HepG2 (cell line): ENCODE data around the gene IZUMO4. TPM values are rescaled to one million over a fixed set of nuclear protein-coding genes. Genes with fewer than 3 reads are reported as not detected.

ENCODE experiments used
- ATAC-seq: fragments of 200-7000 bp; cut with Tn5 transposase; 3 replicates; pipeline ENCODE4 v1.9.1; 2020; ENCODE audit warnings: mild to moderate bottlenecking, moderate library complexity
- BruUV-seq: library from RNA; stranded (reverse); fragments of 400-500 nt; replicated peaks from 2 replicates; lab custom pipeline; 2021; lab: Mats Ljungman, UMichigan
- CTCF ChIA-PET: fragments of 300-600 bp; formaldehyde crosslinking; extraction: SDS; loops from one replicate; lab custom pipeline; 2021; ENCODE audit warnings: low total read pairs, inconsistent platforms, low intra/inter-chr PET ratio; lab: Yijun Ruan, JAX
- POLR2A ChIA-PET: fragments of 350-600 bp; sonication (Branson Sonifier 250); formaldehyde crosslinking; loops from one replicate; lab custom pipeline; 2020; ENCODE audit warnings: antibody characterized with exemption, inconsistent platforms; lab: Yijun Ruan, JAX
- DNase-seq: peaks from one replicate; pipeline ENCODE4 v3.0.0-alpha.2; 2015; ENCODE audit warnings: low spot score
- FAIRE-seq: peaks from 3 replicates; lab custom pipeline; 2011; peaks lifted over from hg19 to GRCh38; lab: Jason Lieb, UNC
- H2AFZ ChIP-seq: one replicate; pipeline ENCODE4 v1.6.1; 2011; ENCODE audit warnings: low read length, inconsistent platforms
- H3K27ac ChIP-seq: fragments of 300-600 bp; 3 replicates; pipeline ENCODE4 v1.8.0; 2011; ENCODE audit warnings: mixed run types, mild to moderate bottlenecking, mixed read lengths, low read length, inconsistent platforms; ENCODE audit not compliant: insufficient read depth; ENCODE audit errors: extremely low read length
- H3K27me3 ChIP-seq, 2 experiments: fragments of 200-600 bp in 1 of 2; 2 replicates in 1 of 2; 3 replicates in 1 of 2; pipeline versions ENCODE4 v1.6.0 to v1.8.0; 2011; ENCODE audit warnings: low read length in 2 of 2, mild to moderate bottlenecking in 2 of 2, moderate library complexity in 2 of 2, inconsistent platforms in 1 of 2; ENCODE audit not compliant: insufficient read depth in 2 of 2, control insufficient read depth in 1 of 2
- H3K36me3 ChIP-seq, 2 experiments: fragments of 200-600 bp in 1 of 2; replicated peaks in 1 of 2; 2 replicates in 1 of 2; 3 replicates in 1 of 2; pipeline versions ENCODE4 v1.5.1 to v1.8.0; 2011; ENCODE audit warnings: low read length in 2 of 2, inconsistent platforms in 1 of 2; ENCODE audit not compliant: insufficient read depth in 2 of 2, control insufficient read depth in 1 of 2
- H3K4me1 ChIP-seq: 2 replicates; pipeline ENCODE4 v1.5.1; 2012; ENCODE audit warnings: low read length, inconsistent platforms; ENCODE audit not compliant: insufficient read depth
- H3K4me2 ChIP-seq: 2 replicates; pipeline ENCODE4 v1.6.0; 2011; ENCODE audit warnings: low read depth, low read length, inconsistent platforms
- H3K4me3 ChIP-seq, 3 experiments: fragments of 200-600 bp in 1 of 3; sonication (generic), shearing (Covaris generic) in 1 of 3; replicated peaks in 1 of 3; 2 replicates each; pipeline ENCODE4 v1.5.1; 2011 to 2016; ENCODE audit warnings: low read length in 3 of 3, inconsistent platforms in 2 of 3, low read depth in 2 of 3, mild to moderate bottlenecking in 2 of 3, control low read depth in 1 of 3, mixed read lengths in 1 of 3; ENCODE audit not compliant: insufficient read depth in 1 of 3
- H3K79me2 ChIP-seq: one replicate; pipeline ENCODE4 v1.6.1; 2011; ENCODE audit warnings: low read length, inconsistent platforms; ENCODE audit not compliant: insufficient read depth
- H3K9ac ChIP-seq: 2 replicates; pipeline ENCODE4 v1.6.0; 2011; ENCODE audit warnings: mild to moderate bottlenecking, low read depth, low read length, inconsistent platforms; ENCODE audit not compliant: insufficient read depth
- H3K9me3 ChIP-seq: 2 replicates; pipeline ENCODE4 v1.5.1; 2012; ENCODE audit warnings: mild to moderate bottlenecking, low read length
- H4K20me1 ChIP-seq: 2 replicates; pipeline ENCODE4 v1.6.0; 2011; ENCODE audit warnings: inconsistent platforms, mild to moderate bottlenecking, low read length, moderate library complexity; ENCODE audit not compliant: insufficient read depth
- ATF7-NPFF ChIP-seq: sonication (generic); formaldehyde crosslinking; IDR thresholded peaks from 2 replicates; pipeline ENCODE4 v1.8.1; 2023; ENCODE audit warnings: mild to moderate bottlenecking, low read depth, missing genetic modification reagents, moderate library complexity
- DR1 ChIP-seq: sonication (generic); formaldehyde crosslinking; IDR thresholded peaks from 2 replicates; pipeline ENCODE4 v1.8.0; 2021; ENCODE audit warnings: mild to moderate bottlenecking, missing genetic modification reagents, inconsistent platforms
- GZF1 ChIP-seq: sonication (generic); formaldehyde crosslinking; IDR thresholded peaks from 2 replicates; pipeline ENCODE4 v1.5.1; 2020; ENCODE audit warnings: mild to moderate bottlenecking, missing genetic modification reagents
- KDM5A ChIP-seq: fragments of 200-600 bp; sonication (generic); IDR thresholded peaks from 2 replicates; pipeline ENCODE4 v1.7.0; 2018; ENCODE audit warnings: antibody characterized with exemption, mild to moderate bottlenecking, low read length, borderline replicate concordance
- PHF20 ChIP-seq: sonication (generic); formaldehyde crosslinking; IDR thresholded peaks from 2 replicates; pipeline ENCODE4 v1.5.0; 2020; ENCODE audit warnings: mild to moderate bottlenecking, missing genetic modification reagents
- SCMH1 ChIP-seq: sonication (generic); formaldehyde crosslinking; IDR thresholded peaks from 2 replicates; pipeline ENCODE4 v1.9.0; 2021; ENCODE audit warnings: missing genetic modification reagents, mild to moderate bottlenecking, borderline replicate concordance
- ZFY ChIP-seq: sonication (generic); formaldehyde crosslinking; IDR thresholded peaks from 2 replicates; pipeline ENCODE4 v1.4.0; 2020; ENCODE audit warnings: missing genetic modification reagents
- ZKSCAN8 ChIP-seq: IDR thresholded peaks from 2 replicates; pipeline ENCODE4 v1.6.1; 2016; ENCODE audit warnings: borderline replicate concordance, missing genetic modification reagents, missing compliant biosample characterization
- ZNF20 ChIP-seq: sonication (generic); formaldehyde crosslinking; IDR thresholded peaks from 2 replicates; pipeline ENCODE4 v1.4.0; 2020; ENCODE audit warnings: mild to moderate bottlenecking, moderate library complexity, missing genetic modification reagents
- ZNF550 ChIP-seq: sonication (generic); formaldehyde crosslinking; IDR thresholded peaks from 2 replicates; pipeline ENCODE4 v1.4.0; 2020; ENCODE audit warnings: mild to moderate bottlenecking, missing genetic modification reagents, borderline replicate concordance
- ZNF605 ChIP-seq: sonication (generic); formaldehyde crosslinking; IDR thresholded peaks from 2 replicates; pipeline ENCODE4 v1.8.0; 2022; ENCODE audit warnings: mild to moderate bottlenecking, missing genetic modification reagents
- ZNF629 ChIP-seq: sonication (generic); formaldehyde crosslinking; conservative IDR thresholded peaks from 2 replicates; pipeline ENCODE4 v1.5.0; 2020; ENCODE audit warnings: missing genetic modification reagents
- ZNF652 ChIP-seq: IDR thresholded peaks from 2 replicates; pipeline ENCODE4 v1.6.1; 2016; ENCODE audit warnings: low read depth, borderline replicate concordance
- ZNF737 ChIP-seq: sonication (generic); formaldehyde crosslinking; IDR thresholded peaks from 2 replicates; pipeline ENCODE4 v1.5.0; 2020; ENCODE audit warnings: missing genetic modification reagents, mild to moderate bottlenecking, borderline replicate concordance
- WGBS: methylation state at CpG from one replicate; pipeline ENCODE4 v1.1.6; 2017; ENCODE audit warnings: low lambda C conversion rate; 5-methylcytosine and 5-hydroxymethylcytosine counted together
- in situ Hi-C: cut with HindIII; loops from 2 replicates; pipeline ENCODE4 v1.10.0; 2017; ENCODE audit warnings: low pct_unique_long_range_greater_than_20kb; ENCODE audit not compliant: extremely low pct_ligation_motif_present
- intact Hi-C: fragments of 100-400 bp; cut with micrococcal nuclease; formaldehyde crosslinking; loops from one replicate; pipeline ENCODE4 v1.10.0; 2022; ENCODE audit not compliant: unreplicated experiment
- polyA plus RNA-seq, 8 experiments: library from polyadenylated mRNA; depleted of rRNA in 3 of 8; stranded (reverse) in 7 of 8; unstranded in 1 of 8; fragments of >200 nt; fragmentation: Illumina TruSeq in 4 of 8; extraction: Trizol in 4 of 8; gene quantifications; 2 replicates each; pipeline versions ENCODE4 v1.2.1 to v1.2.3, GENCODE V29; 2011 to 2016; ENCODE audit warnings: low read depth in 4 of 8, missing spikeins in 1 of 8, mixed read lengths in 1 of 8; ENCODE audit not compliant: insufficient read depth in 1 of 8
- total RNA-seq, 5 experiments: library from RNA; depleted of rRNA; stranded (reverse); fragments of >200 nt; fragmentation: Illumina TruSeq; extraction: Trizol; gene quantifications; 2 replicates each; pipeline ENCODE4 v1.2.3, GENCODE V29; 2016; ENCODE audit warnings: low read depth in 1 of 5
- TF ChIP-seq, protein P1 (sequence below): sonication (generic); formaldehyde crosslinking; IDR thresholded peaks from 2 replicates; pipeline ENCODE4 v1.4.0; 2020; ENCODE audit warnings: missing genetic modification reagents, borderline replicate concordance
- TF ChIP-seq, protein P2 (sequence below): sonication (generic); formaldehyde crosslinking; IDR thresholded peaks from 2 replicates; pipeline ENCODE4 v1.4.0; 2020; ENCODE audit warnings: missing genetic modification reagents, borderline replicate concordance
- TF ChIP-seq, protein P3 (sequence below): sonication (generic); formaldehyde crosslinking; IDR thresholded peaks from 2 replicates; pipeline ENCODE4 v1.4.0; 2020; ENCODE audit warnings: mild to moderate bottlenecking, missing genetic modification reagents
- TF ChIP-seq, protein P4 (sequence below): fragments of 450-650 bp; IDR thresholded peaks from 2 replicates; pipeline ENCODE4 v1.6.1; 2016

Gene IZUMO4
- total and polyA plus RNA-seq, 2 of the 13 experiments (the other 11 are each of a cell fraction or from before 2014, with no cell fraction given) = 0.77 to 3.9 TPM

DNA sequence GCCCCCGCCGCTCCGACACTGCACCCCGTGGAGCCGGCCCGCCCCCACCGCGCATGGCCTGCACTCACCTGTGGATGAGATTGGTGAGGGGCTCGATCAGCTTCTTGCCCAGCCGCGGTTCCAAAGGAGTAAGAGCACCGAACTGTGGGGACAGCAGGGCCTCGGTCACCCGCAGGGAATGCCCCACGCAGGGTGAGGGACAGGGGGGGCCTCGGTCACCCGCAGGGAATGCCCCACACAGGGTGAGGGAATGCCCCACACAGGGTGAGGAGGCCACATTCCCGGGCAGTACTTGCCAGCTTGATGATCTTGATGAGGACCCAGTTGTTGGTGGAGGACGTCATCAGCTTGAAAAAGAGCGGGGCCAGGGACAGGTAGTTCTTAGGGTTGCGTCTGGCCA is 32.3 kb downstream of the IZUMO4 start:
- peaks cover 31 to 55% of the 10 kb centered on the region in 2 experiments; a peak in 4 of 5 replicates for H3K36me3 ChIP-seq

More for the DNA sequence above, 32.3 kb downstream of the IZUMO4 start:
- intact Hi-C loops = no loop called here
- Histone ChIP-seq H3K27me3 (no peaks in the 10 kb centered on the region), H3K4me2 (no peak overlapping the region), H3K9me3 (no peaks in the 10 kb centered on the region), H3K4me1 (no peaks in the 10 kb centered on the region), H3K4me3 (no peak overlapping the region), H4K20me1 (no peaks in the 10 kb centered on the region), H2AFZ (no peak overlapping the region), H3K79me2 (no peaks in the 10 kb centered on the region), H3K27ac (no peak overlapping the region), H3K9ac (no peak overlapping the region)
- ChIA-PET CTCF (no interaction called here), POLR2A (no interaction called here)
- no peak for DNase-seq
- no peak for ATAC-seq
- FAIRE-seq = no peak
- in situ Hi-C loops = no loop called here
- no TSS peak for BruUV-seq
- TF ChIP-seq, protein P1, sequence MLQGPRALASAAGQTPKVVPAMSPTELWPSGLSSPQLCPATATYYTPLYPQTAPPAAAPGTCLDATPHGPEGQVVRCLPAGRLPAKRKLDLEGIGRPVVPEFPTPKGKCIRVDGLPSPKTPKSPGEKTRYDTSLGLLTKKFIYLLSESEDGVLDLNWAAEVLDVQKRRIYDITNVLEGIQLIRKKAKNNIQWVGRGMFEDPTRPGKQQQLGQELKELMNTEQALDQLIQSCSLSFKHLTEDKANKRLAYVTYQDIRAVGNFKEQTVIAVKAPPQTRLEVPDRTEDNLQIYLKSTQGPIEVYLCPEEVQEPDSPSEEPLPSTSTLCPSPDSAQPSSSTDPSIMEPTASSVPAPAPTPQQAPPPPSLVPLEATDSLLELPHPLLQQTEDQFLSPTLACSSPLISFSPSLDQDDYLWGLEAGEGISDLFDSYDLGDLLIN = no peak
- no peak for TF ChIP-seq ZNF20 (CRISPR knock-in tag)
- TF ChIP-seq, protein P2, sequence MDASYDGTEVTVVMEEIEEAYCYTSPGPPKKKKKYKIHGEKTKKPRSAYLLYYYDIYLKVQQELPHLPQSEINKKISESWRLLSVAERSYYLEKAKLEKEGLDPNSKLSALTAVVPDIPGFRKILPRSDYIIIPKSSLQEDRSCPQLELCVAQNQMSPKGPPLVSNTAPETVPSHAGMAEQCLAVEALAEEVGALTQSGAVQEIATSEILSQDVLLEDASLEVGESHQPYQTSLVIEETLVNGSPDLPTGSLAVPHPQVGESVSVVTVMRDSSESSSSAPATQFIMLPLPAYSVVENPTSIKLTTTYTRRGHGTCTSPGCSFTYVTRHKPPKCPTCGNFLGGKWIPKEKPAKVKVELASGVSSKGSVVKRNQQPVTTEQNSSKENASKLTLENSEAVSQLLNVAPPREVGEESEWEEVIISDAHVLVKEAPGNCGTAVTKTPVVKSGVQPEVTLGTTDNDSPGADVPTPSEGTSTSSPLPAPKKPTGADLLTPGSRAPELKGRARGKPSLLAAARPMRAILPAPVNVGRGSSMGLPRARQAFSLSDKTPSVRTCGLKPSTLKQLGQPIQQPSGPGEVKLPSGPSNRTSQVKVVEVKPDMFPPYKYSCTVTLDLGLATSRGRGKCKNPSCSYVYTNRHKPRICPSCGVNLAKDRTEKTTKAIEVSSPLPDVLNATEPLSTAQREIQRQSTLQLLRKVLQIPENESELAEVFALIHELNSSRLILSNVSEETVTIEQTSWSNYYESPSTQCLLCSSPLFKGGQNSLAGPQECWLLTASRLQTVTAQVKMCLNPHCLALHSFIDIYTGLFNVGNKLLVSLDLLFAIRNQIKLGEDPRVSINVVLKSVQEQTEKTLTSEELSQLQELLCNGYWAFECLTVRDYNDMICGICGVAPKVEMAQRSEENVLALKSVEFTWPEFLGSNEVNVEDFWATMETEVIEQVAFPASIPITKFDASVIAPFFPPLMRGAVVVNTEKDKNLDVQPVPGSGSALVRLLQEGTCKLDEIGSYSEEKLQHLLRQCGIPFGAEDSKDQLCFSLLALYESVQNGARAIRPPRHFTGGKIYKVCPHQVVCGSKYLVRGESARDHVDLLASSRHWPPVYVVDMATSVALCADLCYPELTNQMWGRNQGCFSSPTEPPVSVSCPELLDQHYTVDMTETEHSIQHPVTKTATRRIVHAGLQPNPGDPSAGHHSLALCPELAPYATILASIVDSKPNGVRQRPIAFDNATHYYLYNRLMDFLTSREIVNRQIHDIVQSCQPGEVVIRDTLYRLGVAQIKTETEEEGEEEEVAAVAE (CRISPR knock-in tag) = no peak
- no peak for TF ChIP-seq PHF20 (CRISPR knock-in tag)
- TF ChIP-seq SCMH1 (CRISPR knock-in tag) = no peak
- TF ChIP-seq DR1 (CRISPR knock-in tag) = no peak
- no peak for TF ChIP-seq ATF7-NPFF
- TF ChIP-seq, protein P3, sequence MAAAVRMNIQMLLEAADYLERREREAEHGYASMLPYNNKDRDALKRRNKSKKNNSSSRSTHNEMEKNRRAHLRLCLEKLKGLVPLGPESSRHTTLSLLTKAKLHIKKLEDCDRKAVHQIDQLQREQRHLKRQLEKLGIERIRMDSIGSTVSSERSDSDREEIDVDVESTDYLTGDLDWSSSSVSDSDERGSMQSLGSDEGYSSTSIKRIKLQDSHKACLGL (CRISPR knock-in tag) = no peak
- no peak for TF ChIP-seq ZNF605 (CRISPR knock-in tag)
- no peak for TF ChIP-seq GZF1
- no peak for TF ChIP-seq ZFY
- TF ChIP-seq, protein P4, sequence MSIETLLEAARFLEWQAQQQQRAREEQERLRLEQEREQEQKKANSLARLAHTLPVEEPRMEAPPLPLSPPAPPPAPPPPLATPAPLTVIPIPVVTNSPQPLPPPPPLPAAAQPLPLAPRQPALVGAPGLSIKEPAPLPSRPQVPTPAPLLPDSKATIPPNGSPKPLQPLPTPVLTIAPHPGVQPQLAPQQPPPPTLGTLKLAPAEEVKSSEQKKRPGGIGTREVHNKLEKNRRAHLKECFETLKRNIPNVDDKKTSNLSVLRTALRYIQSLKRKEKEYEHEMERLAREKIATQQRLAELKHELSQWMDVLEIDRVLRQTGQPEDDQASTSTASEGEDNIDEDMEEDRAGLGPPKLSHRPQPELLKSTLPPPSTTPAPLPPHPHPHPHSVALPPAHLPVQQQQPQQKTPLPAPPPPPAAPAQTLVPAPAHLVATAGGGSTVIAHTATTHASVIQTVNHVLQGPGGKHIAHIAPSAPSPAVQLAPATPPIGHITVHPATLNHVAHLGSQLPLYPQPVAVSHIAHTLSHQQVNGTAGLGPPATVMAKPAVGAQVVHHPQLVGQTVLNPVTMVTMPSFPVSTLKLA = no peak
- no peak for TF ChIP-seq ZNF550 (CRISPR knock-in tag)
- TF ChIP-seq ZNF629 (CRISPR knock-in tag) = no peak
- TF ChIP-seq ZNF652 (CRISPR knock-in tag) = no peak
- TF ChIP-seq ZNF737 (CRISPR knock-in tag) = no peak
- no peak for TF ChIP-seq KDM5A
- no peak for TF ChIP-seq ZKSCAN8 (CRISPR knock-in tag)
- WGBS = 98% methylated on average over 13 of the region's 21 CpGs
